ENCODE data around the gene BCAR1. TPM values are rescaled to one million over a fixed set of nuclear protein-coding genes. Genes with fewer than 3 reads are reported as not detected.
A peak's percentile ranks its signal among the peaks of the same experiment; 100 is the strongest.

The BCAR1 gene
- polyA plus RNA-seq, 1 donor (not counting 4 experiments of a cell fraction or from before 2014, with no cell fraction given) = 17.8 TPM

- H2AFZ ChIP-seq (ENCODE audit: control insufficient read depth, low read length) = no peak overlapping the region
- H3K4me1 ChIP-seq (ENCODE audit: control insufficient read depth, extremely low read depth, insufficient read depth, low read length) = peaks cover 43% of the 10 kb centered on the region
- DNase-seq (ENCODE audit: low read depth, low spot score) (no peak), FAIRE-seq (no peak)
- peaks cover 6 to 19% of the 10 kb centered on the region in 2 experiments for H3K36me3 ChIP-seq (ENCODE audit: control insufficient read depth in 2 of 2, extremely low read depth in 1 of 2, insufficient read depth in 2 of 2, low read length in 2 of 2)
- no peaks in the 10 kb centered on the region for H3K9me3 ChIP-seq (ENCODE audit: control insufficient read depth, low read depth, low read length)
- H3K4me2 ChIP-seq (ENCODE audit: control insufficient read depth, extremely low read depth, insufficient read depth, low read depth, low read length) = peak overlapping the region; percentile 70
- dilution Hi-C loops (cut with MboI; ENCODE audit: extremely low pct_ligation_motif_present, low sequenced_read_pairs) = no loop called here
- peaks cover 75% of the 10 kb centered on the region for H3K79me2 ChIP-seq (ENCODE audit: control insufficient read depth, insufficient read depth, low read length)
- H3K9ac ChIP-seq (ENCODE audit: control insufficient read depth, extremely low read depth, insufficient read depth, low read length) = no peak overlapping the region
- peaks cover 8% of the 10 kb centered on the region for H4K20me1 ChIP-seq (ENCODE audit: control insufficient read depth, extremely low read depth, insufficient read depth, low read length)
- peaks cover 8% of the 10 kb centered on the region for H3K9me1 ChIP-seq (ENCODE audit: control insufficient read depth, extremely low read depth, insufficient read depth, low read length)
- no peak overlapping the region for H3K27ac ChIP-seq (ENCODE audit: control insufficient read depth, insufficient read depth, low read length)
- TF ChIP-seq EZH2 (IDR thresholded peaks at IDR 0.05; ENCODE audit: low read length) = no peak
- TF ChIP-seq CTCF (optimal IDR thresholded peaks at IDR 0.05 in 1 of 3, IDR thresholded peaks at IDR 0.05 in 1 of 3, conservative IDR thresholded peaks at IDR 0.05 in 1 of 3; ENCODE audit: extremely low read depth in 1 of 3, insufficient read depth in 2 of 3, low read length in 3 of 3) = no peak
- peak overlapping the region in 2 of 3 experiments; percentile 64 to 90 for H3K4me3 ChIP-seq (ENCODE audit: control insufficient read depth in 2 of 3, extremely low read depth in 1 of 3, insufficient read depth in 2 of 3, low read depth in 1 of 3, low read length in 3 of 3)
- no peaks in the 10 kb centered on the region for H3K27me3 ChIP-seq (ENCODE audit: control insufficient read depth, extremely low read depth, insufficient read depth, low read length)
Observed at GRCh38 chr16:75263291-75263962, 12.0 kb upstream of the BCAR1 start.

- peaks cover 81% of the 10 kb centered on the region for H3K79me2 ChIP-seq (ENCODE audit: control insufficient read depth, insufficient read depth, low read length)
- peaks cover 42% of the 10 kb centered on the region for H3K4me1 ChIP-seq (ENCODE audit: control insufficient read depth, extremely low read depth, insufficient read depth, low read length)
- H3K36me3 ChIP-seq (ENCODE audit: control insufficient read depth in 2 of 2, extremely low read depth in 1 of 2, insufficient read depth in 2 of 2, low read length in 2 of 2) = peaks cover 6 to 22% of the 10 kb centered on the region in 2 experiments
- peaks cover 11% of the 10 kb centered on the region for H3K9me1 ChIP-seq (ENCODE audit: control insufficient read depth, extremely low read depth, insufficient read depth, low read length)
- TF ChIP-seq CTCF (optimal IDR thresholded peaks at IDR 0.05 in 1 of 3, IDR thresholded peaks at IDR 0.05 in 1 of 3, conservative IDR thresholded peaks at IDR 0.05 in 1 of 3; ENCODE audit: extremely low read depth in 1 of 3, insufficient read depth in 2 of 3, low read length in 3 of 3) = no peak
- H3K4me2 ChIP-seq (ENCODE audit: control insufficient read depth, extremely low read depth, insufficient read depth, low read depth, low read length) = no peak overlapping the region
- dilution Hi-C loops (cut with MboI; ENCODE audit: extremely low pct_ligation_motif_present, low sequenced_read_pairs) = no loop called here
- H3K4me3 ChIP-seq (ENCODE audit: control insufficient read depth in 2 of 3, extremely low read depth in 1 of 3, insufficient read depth in 2 of 3, low read depth in 1 of 3, low read length in 3 of 3) = no peak overlapping the region
- H2AFZ ChIP-seq (ENCODE audit: control insufficient read depth, low read length) = no peak overlapping the region
- no peaks in the 10 kb centered on the region for H3K27me3 ChIP-seq (ENCODE audit: control insufficient read depth, extremely low read depth, insufficient read depth, low read length)
- DNase-seq (ENCODE audit: low read depth, low spot score) (no peak), FAIRE-seq (no peak)
- peaks cover 14% of the 10 kb centered on the region for H4K20me1 ChIP-seq (ENCODE audit: control insufficient read depth, extremely low read depth, insufficient read depth, low read length)
- H3K27ac ChIP-seq (ENCODE audit: control insufficient read depth, insufficient read depth, low read length) = no peak overlapping the region
- H3K9me3 ChIP-seq (ENCODE audit: control insufficient read depth, low read depth, low read length) = no peaks in the 10 kb centered on the region
- no peak overlapping the region for H3K9ac ChIP-seq (ENCODE audit: control insufficient read depth, extremely low read depth, insufficient read depth, low read length)
Observed at GRCh38 chr16:75262800-75263127, 11.3 kb upstream of the BCAR1 start.

All from keratinocyte (primary cell).